ENCODE measurements around the gene GDPD4.

The GDPD4 gene

DNA sequence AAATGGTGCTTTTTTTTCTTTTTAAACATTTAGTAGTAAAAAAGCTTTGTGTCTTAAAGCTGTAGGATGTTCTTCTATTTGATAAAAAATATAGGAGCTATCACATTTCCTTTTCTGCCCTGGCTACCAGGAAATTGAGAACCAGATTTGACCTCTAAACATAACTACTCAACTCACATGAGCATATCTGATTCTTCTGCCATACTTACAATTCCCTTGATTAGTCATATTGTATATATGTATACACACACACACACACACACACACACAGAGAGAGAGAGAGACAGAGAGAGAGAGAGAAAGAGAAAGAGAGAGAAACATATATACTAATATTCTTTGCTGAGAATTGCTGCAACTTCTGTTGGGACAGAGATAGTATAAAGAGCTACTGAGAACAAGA lies 23.0 kb upstream of the GDPD4 start:
- H3K4me3 ChIP-seq (ENCODE audit: low read depth, low read length), result no peak overlapping the region
- no peak for TF ChIP-seq CTCF (IDR thresholded peaks at IDR 0.05; ENCODE audit: low read depth, low read length)

DNA sequence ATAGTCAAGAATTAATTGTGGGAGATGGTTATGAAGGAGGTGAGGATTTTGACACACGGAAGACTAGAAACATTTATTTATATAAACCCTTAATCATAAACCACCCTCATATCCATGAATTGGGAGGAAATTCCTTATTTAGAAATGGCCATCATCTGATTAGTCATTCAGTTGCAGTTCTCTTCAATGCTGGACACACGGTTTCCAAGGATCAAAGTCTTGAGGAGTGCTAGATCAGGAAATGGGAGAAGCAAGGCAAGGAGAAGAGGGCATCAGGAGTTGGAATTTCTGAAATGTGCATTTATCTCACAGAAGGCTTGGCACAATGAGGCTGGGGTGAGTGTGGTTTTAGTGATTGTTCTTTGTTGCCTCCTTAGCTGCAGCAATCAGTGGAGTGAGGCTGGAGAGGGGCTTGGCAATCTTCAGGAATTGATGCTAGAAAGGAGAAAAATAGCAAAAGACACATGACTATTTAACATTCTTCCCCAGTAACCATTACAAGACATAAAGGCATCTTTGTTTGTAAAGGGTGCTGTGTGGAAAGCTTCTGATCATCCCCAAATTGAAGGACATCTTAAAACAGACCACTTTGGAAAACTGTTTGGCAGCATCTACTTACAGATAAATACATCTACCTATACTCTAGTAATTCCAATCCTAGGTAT lies 21.6 kb upstream of the GDPD4 start:
- TF ChIP-seq CTCF (IDR thresholded peaks at IDR 0.05; ENCODE audit: low read depth, low read length), result no peak
- no peak overlapping the region for H3K4me3 ChIP-seq (ENCODE audit: low read depth, low read length)

DNA sequence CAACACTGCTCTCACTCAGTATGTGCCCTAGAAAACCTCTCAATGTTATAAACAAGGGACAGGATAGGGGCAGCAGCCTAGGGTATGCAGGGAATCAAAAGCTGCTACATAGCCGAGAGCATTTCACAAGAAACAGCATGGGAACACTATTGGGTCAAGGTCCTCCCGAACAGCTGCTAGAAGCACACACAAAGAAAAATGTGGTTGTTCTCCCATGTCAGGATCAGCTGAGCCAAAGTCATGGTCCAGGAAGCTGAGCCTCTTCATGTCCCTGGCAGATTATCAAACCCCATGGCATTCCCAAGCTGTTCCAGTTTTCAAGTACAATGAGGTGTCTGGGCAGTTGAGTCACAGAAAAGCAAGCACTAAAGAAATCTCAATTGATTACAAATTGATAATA lies 21.0 kb upstream of the GDPD4 start:
- H3K4me3 ChIP-seq (ENCODE audit: low read depth, low read length), result no peak overlapping the region
- no peak for TF ChIP-seq CTCF (IDR thresholded peaks at IDR 0.05; ENCODE audit: low read depth, low read length)

DNA sequence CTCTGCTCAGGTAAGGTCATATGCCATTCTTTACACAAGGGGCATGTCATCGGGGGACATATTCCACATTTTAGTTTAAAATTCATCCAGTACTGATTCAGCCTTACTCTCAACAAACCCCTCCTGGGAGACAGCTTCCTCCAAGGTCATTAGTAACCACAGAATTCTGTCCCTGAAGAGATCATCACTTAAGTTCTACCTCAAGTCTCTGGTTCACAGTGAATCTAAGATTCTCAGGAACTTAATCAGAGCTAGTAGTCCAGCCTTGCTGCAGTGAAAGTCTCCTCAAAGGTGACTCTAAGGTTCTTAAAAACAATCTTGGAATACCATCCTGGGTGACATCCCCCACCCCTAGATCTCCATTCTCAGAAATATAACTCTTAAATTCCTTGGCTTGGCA lies 18.9 kb upstream of the GDPD4 start:
- no peak overlapping the region for H3K4me3 ChIP-seq (ENCODE audit: low read depth, low read length)
- TF ChIP-seq CTCF (IDR thresholded peaks at IDR 0.05; ENCODE audit: low read depth, low read length), result no peak

DNA sequence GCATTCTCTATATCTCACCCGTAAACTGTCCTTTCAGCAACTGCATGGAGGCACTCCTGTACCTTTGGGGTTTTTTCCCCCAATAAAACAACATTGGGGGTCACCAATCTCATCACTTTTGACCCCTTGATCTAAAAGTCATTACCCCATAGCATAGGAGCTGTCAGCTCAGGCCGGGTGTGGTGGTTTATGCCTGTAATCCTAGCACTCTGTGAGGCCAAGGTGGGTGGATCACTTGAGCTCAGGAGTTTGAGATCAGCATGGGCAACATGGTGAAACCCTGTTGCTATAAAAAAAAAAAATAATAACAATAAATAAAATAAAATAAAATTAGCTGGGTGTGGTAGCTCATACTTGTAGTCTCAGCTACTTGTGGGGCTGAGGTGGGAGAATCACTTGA lies 17.1 kb upstream of the GDPD4 start:
- no peak for TF ChIP-seq CTCF (IDR thresholded peaks at IDR 0.05; ENCODE audit: low read depth, low read length)
- H3K4me3 ChIP-seq (ENCODE audit: low read depth, low read length), result no peak overlapping the region

GRCh38 chr11:77316733-77317342 lies 15.4 kb upstream of the GDPD4 start:
- TF ChIP-seq CTCF (IDR thresholded peaks at IDR 0.05; ENCODE audit: low read depth, low read length), result no peak
- H3K4me3 ChIP-seq (ENCODE audit: low read depth, low read length), result no peak overlapping the region

DNA sequence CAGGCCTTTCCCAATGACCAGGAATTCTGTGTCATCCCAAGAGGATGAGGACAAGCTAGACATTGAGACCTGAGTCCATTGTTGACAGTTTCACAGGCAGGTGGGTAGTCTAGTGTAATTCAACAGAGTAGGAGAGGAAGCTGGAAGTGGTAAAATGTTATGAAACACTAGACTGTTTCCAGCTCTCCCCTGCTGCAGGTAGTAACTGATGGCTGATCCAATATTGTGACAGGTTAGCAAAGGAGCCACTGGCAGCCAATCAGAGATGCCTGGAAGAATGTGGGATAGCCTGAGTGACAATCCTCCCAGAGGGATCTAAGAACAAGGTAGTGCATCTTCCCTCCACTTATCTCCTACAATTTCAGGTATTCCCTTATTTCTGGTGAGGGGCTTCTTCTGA lies 10.6 kb upstream of the GDPD4 start:
- TF ChIP-seq CTCF (IDR thresholded peaks at IDR 0.05; ENCODE audit: low read depth, low read length), result no peak
- no peak overlapping the region for H3K4me3 ChIP-seq (ENCODE audit: low read depth, low read length)
